Stimulated activated CD4-positive, alpha-beta T cell treated with anti-CD3 and anti-CD28 coated beads, Interleukin-1b, Interleukin-23, amount 100 ng/mL, for 24 hours (primary cell): ENCODE data around the gene GLP1R.
A peak's percentile ranks its signal among the peaks of the same experiment; 100 is the strongest.

ENCODE experiments used
- DNase-seq, 4 experiments: peaks; one replicate each; pipeline ENCODE4 v3.0.0-alpha.2; 2020; ENCODE audit warnings: low read depth in 4 of 4, low spot score in 1 of 4

Gene GLP1R

GRCh38 chr6:39048481-39049399 is at the start of gene GLP1R:
TSS of gene GLP1R (plus strand) at chr6:39048781. CDS start at chr6:39048841, 60 bp downstream.
- DNase-seq, result no peak

- no peak for DNase-seq
Measured at GRCh38 chr6:39003072-39003471, 45.5 kb upstream of the GLP1R start.

- DNase-seq, result no peak
Measured at GRCh38 chr6:39003492-39003891, 45.1 kb upstream of the GLP1R start.

GRCh38 chr6:39004801-39005200 is 43.8 kb upstream of the GLP1R start:
- DNase-seq, result no peak

GRCh38 chr6:39005774-39006173 is 42.8 kb upstream of the GLP1R start:
- DNase-seq, result no peak

- no peak for DNase-seq
Measured at GRCh38 chr6:39007575-39007974, 41.0 kb upstream of the GLP1R start.

GRCh38 chr6:39008737-39009136 is 39.8 kb upstream of the GLP1R start:
- DNase-seq, result no peak

GRCh38 chr6:39009476-39009875 is 39.1 kb upstream of the GLP1R start:
- no peak for DNase-seq

GRCh38 chr6:39016839-39017546 is 31.6 kb upstream of the GLP1R start:
- no peak for DNase-seq

- DNase-seq, result no peak
Measured at GRCh38 chr6:39017547-39017880, 31.1 kb upstream of the GLP1R start.

GRCh38 chr6:39018103-39018502 is 30.5 kb upstream of the GLP1R start:
- no peak for DNase-seq

- DNase-seq, result no peak
Measured at GRCh38 chr6:39020136-39020535, 28.4 kb upstream of the GLP1R start.

GRCh38 chr6:39021041-39021440 is 27.5 kb upstream of the GLP1R start:
- DNase-seq, result no peak

- DNase-seq, result no peak
Measured at GRCh38 chr6:39021779-39022178, 26.8 kb upstream of the GLP1R start.

GRCh38 chr6:39026175-39026574 is 22.4 kb upstream of the GLP1R start:
- DNase-seq, result no peak

GRCh38 chr6:39029156-39030011 is 19.2 kb upstream of the GLP1R start:
- DNase-seq, result peak in 3 of 4 experiments; percentile 24 to 36 (median 29)

- no peak for DNase-seq
Measured at GRCh38 chr6:39035681-39036080, 12.9 kb upstream of the GLP1R start.

- no peak for DNase-seq
Measured at GRCh38 chr6:39037082-39037508, 11.5 kb upstream of the GLP1R start.

GRCh38 chr6:39037707-39038106 is 10.9 kb upstream of the GLP1R start:
- no peak for DNase-seq

- DNase-seq, result no peak
Measured at GRCh38 chr6:39040080-39040673, 8.4 kb upstream of the GLP1R start.

GRCh38 chr6:39041072-39041471 is 7.5 kb upstream of the GLP1R start:
- no peak for DNase-seq
